IgD-negative memory B cell (primary cell): ENCODE data around the gene INTS2. TPM values are rescaled to one million over a fixed set of nuclear protein-coding genes. Genes with fewer than 3 reads are reported as not detected.

Experiments
- H3K27ac Mint-ChIP-seq, 3 donors: one replicate each; pipeline ENCODE4 v1.8.0; 2020 to 2022; ENCODE audit warnings: mild to moderate bottlenecking in 3 of 3, mixed read lengths in 3 of 3, moderate library complexity in 1 of 3
- H3K27me3 Mint-ChIP-seq: one replicate; pipeline ENCODE4 v1.8.0; 2021; ENCODE audit warnings: mixed read lengths
- H3K36me3 Mint-ChIP-seq: one replicate; pipeline ENCODE4 v1.8.0; 2020; ENCODE audit warnings: mild to moderate bottlenecking, mixed read lengths
- H3K4me1 Mint-ChIP-seq, 3 donors: one replicate each; pipeline ENCODE4 v1.8.0; 2020 to 2022; ENCODE audit warnings: mixed read lengths in 3 of 3, mild to moderate bottlenecking in 1 of 3
- H3K4me3 Mint-ChIP-seq, 4 donors: one replicate each; pipeline ENCODE4 v1.8.0; 2020 to 2022; ENCODE audit warnings: mild to moderate bottlenecking in 4 of 4, mixed read lengths in 4 of 4, moderate library complexity in 3 of 4
- H3K9me3 Mint-ChIP-seq, 3 donors: one replicate each; pipeline ENCODE4 v1.8.0; 2020 to 2021; ENCODE audit warnings: mixed read lengths in 3 of 3, mild to moderate bottlenecking in 1 of 3
- polyA plus RNA-seq: library from polyadenylated mRNA; unstranded; fragments of 300-500 nt; fragmentation: Illumina TruSeq; gene quantifications from one replicate; pipeline ENCODE4 v1.2.3, GENCODE V29; 2021

INTS2 gene, protein sequence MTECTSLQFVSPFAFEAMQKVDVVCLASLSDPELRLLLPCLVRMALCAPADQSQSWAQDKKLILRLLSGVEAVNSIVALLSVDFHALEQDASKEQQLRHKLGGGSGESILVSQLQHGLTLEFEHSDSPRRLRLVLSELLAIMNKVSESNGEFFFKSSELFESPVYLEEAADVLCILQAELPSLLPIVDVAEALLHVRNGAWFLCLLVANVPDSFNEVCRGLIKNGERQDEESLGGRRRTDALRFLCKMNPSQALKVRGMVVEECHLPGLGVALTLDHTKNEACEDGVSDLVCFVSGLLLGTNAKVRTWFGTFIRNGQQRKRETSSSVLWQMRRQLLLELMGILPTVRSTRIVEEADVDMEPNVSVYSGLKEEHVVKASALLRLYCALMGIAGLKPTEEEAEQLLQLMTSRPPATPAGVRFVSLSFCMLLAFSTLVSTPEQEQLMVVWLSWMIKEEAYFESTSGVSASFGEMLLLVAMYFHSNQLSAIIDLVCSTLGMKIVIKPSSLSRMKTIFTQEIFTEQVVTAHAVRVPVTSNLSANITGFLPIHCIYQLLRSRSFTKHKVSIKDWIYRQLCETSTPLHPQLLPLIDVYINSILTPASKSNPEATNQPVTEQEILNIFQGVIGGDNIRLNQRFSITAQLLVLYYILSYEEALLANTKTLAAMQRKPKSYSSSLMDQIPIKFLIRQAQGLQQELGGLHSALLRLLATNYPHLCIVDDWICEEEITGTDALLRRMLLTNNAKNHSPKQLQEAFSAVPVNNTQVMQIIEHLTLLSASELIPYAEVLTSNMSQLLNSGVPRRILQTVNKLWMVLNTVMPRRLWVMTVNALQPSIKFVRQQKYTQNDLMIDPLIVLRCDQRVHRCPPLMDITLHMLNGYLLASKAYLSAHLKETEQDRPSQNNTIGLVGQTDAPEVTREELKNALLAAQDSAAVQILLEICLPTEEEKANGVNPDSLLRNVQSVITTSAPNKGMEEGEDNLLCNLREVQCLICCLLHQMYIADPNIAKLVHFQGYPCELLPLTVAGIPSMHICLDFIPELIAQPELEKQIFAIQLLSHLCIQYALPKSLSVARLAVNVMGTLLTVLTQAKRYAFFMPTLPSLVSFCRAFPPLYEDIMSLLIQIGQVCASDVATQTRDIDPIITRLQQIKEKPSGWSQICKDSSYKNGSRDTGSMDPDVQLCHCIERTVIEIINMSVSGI
- polyA plus RNA-seq = 2.9 TPM

DNA sequence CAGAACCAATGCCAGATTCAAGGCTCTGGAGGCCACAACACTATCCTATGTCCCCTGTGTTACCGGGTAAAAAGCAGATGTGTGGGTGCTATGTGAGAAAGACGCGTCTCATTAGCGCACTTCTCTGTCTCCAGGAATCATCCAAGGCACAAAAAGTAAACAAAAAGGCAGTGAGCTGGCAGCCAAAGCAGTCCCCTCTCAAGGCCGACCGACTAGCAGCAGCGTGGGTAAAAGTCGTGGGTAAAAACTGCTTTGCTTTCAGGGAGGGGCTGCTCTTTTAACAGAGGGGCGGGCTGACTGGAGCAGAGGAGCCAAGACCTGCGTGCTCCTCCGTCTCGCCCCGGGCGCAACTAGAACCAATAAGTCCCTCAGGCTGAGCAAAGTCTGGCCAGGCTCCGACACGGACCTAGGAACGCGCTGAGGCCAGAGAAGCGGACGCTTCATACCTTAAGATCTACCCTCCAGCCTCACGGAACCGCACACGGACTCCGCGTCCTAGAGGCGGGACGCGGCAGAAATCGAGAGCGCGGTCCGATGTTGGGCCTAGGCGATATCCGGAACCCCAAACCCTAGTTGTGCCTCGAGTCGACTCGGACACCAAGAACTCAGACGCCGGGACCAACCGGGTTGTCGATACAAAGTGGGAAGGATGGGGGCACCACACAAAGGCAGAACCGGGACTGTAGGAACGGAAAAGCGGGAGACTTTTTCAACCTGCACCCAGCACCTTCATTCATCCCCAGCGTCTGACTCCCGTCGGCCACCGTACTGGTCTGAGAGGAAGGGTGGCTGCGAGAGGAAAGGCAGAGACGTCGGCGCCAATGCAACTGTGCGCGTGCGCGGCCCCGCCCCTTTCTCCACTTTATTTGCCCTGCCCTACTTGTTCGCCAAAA, at the start of gene INTS2:
Gene INTS2, minus strand, starts transcription at position 775 of the 893 bp plus-strand sequence. CDS start 1,338 bp downstream, outside the sequence.
- no peaks in the 10 kb centered on the region for H3K9me3 Mint-ChIP-seq
- H3K4me1 Mint-ChIP-seq = peaks cover 14 to 15% (median 15%) of the 10 kb centered on the region in 3 donors
- peaks cover 8% of the 10 kb centered on the region for H3K27me3 Mint-ChIP-seq
- peak within 1 kb of the TSS; percentile 88 to 98 (median 96) for H3K4me3 Mint-ChIP-seq
- H3K36me3 Mint-ChIP-seq = peaks cover 2% of the 10 kb centered on the region
- peak within 1 kb of the TSS; percentile 91 to 98 (median 98) for H3K27ac Mint-ChIP-seq

DNA sequence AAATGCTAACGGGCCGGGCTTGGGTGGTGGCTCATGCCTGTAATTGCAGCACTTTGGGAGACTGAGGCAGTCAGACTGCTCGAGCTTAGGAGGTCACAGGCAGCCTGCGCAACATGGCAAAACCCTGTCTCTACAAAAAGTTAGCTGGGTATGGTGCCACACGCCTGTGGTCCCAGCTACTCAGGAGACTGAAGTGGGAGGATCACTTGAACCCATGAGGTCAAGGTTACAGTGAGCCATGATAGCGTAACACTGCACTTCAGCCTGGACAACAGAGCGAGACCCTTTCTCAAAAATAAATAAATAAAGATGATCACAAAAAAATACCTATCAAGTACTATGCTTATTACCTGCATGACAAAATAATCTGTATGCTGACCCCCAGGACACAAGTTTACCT, 46.3 kb upstream of the INTS2 start:
- Mint-ChIP-seq H3K36me3 (peaks cover 6% of the 10 kb centered on the region), H3K9me3 (no peaks in the 10 kb centered on the region), H3K4me3 (no peak overlapping the region), H3K4me1 (peaks cover 6 to 15% (median 6%) of the 10 kb centered on the region in 3 donors), H3K27ac (no peak overlapping the region), H3K27me3 (no peaks in the 10 kb centered on the region)

DNA sequence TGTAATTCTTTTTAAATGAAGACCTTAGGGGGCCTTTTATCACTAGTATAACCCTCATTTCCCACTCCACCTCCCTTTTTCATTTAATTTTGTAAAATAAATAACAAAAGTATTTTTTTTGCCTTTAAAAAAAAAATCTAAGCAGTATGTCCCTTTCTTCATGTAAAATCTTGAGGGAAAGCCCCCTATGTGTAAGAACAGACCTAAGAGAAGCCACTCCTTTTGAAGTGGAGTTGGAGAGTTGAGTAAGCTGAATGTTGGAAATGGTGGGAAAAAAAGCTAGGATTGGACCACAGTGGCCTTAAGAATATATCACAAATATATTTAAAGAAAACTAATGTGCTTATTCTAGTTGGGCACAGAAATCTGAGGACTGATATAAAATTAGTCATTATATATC, 44.5 kb upstream of the INTS2 start:
- no peaks in the 10 kb centered on the region for H3K27me3 Mint-ChIP-seq
- no peak overlapping the region for H3K4me3 Mint-ChIP-seq
- H3K27ac Mint-ChIP-seq = no peak overlapping the region
- no peaks in the 10 kb centered on the region for H3K9me3 Mint-ChIP-seq
- peaks cover 6 to 11% (median 6%) of the 10 kb centered on the region in 3 donors for H3K4me1 Mint-ChIP-seq
- peaks cover 3% of the 10 kb centered on the region for H3K36me3 Mint-ChIP-seq

DNA sequence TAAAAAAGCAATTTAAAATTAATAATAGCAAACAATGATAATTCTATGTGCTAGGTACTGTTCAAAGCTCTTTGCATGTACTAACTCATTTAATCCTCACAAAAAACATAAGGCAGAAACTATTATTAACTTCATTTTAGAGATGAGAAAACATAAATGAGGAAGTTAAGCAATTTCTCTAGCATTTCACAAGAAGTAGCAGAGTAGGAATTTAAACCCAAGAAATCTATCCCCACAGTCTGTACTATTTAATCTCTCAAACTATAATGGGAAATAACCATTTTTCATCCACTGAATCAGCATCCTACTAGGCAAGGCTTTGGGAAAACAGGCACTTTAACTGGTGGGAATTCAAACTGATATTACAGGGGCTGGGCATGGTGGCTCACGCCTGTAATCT, 42.2 kb upstream of the INTS2 start:
- H3K4me3 Mint-ChIP-seq = no peak overlapping the region
- no peaks in the 10 kb centered on the region for H3K36me3 Mint-ChIP-seq
- no peak overlapping the region for H3K27ac Mint-ChIP-seq
- H3K4me1 Mint-ChIP-seq = peaks cover 3 to 6% (median 4%) of the 10 kb centered on the region in 3 donors
- no peaks in the 10 kb centered on the region for H3K27me3 Mint-ChIP-seq
- H3K9me3 Mint-ChIP-seq = no peaks in the 10 kb centered on the region

DNA sequence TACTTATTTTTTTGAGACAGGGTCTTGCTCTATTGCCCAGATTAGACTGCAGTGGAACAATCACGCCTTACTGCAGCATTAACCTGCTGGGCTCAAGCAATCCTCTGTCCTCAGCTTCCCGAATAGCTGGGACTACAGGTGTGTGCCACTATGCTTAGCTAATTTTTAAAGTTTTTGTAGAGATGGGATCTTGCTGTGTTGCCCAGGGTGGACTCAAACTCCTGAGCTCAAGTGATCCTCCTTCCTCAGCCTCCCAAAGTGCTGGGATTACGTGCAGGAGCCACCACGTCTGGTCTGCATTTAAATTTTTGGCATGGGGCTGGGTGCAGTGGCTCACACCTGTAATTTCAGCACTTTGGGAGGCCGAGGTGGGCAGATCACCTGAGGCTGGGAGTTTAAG, 41.0 kb upstream of the INTS2 start:
- Mint-ChIP-seq H3K4me3 (no peak overlapping the region), H3K36me3 (no peaks in the 10 kb centered on the region), H3K27ac (no peak overlapping the region), H3K27me3 (no peaks in the 10 kb centered on the region), H3K9me3 (no peaks in the 10 kb centered on the region), H3K4me1 (peaks cover 0 to 2% (median 0%) of the 10 kb centered on the region in 3 donors)

DNA sequence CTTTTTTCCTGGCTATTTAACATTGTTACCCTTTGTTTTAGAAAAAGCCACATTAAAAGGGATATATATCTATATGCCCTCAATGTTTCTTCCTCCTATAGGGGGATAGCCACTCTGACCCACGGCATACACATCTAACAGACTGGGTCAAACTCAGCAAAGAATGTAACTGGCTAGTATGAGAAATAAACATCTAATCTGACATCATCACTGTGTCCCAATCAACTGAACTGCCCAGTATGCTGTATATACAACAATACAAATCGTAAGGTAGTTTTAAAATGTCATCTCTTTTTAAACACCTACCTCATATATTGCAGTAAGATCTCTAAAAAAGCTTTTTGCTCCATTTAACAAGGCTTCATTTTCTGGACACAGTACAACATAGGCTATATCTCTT, 39.9 kb upstream of the INTS2 start:
- no peak overlapping the region for H3K4me3 Mint-ChIP-seq
- H3K4me1 Mint-ChIP-seq = peaks cover 0 to 2% (median 0%) of the 10 kb centered on the region in 3 donors
- no peaks in the 10 kb centered on the region for H3K27me3 Mint-ChIP-seq
- no peaks in the 10 kb centered on the region for H3K36me3 Mint-ChIP-seq
- H3K9me3 Mint-ChIP-seq = no peaks in the 10 kb centered on the region
- H3K27ac Mint-ChIP-seq = no peak overlapping the region

DNA sequence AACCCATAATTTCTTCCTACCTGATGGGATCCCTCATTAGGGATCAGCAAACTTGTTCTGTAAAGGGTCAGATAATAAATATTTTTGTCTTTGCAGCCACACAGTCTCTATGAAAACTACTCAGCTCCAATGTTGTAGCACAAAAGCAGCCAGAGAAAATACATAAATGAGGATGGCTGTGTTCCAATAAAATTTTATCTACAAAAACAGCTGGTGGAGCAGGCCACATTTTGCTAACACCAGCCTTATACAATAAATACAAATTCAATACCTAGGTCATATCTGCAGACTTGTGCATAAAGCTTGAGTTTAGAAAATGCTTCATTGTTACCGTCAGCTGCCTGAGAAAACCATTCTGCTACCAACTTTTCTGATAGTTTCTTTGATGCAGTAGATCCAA, 38.4 kb upstream of the INTS2 start:
- no peaks in the 10 kb centered on the region for H3K36me3 Mint-ChIP-seq
- no peaks in the 10 kb centered on the region for H3K27me3 Mint-ChIP-seq
- H3K9me3 Mint-ChIP-seq = no peaks in the 10 kb centered on the region
- H3K4me1 Mint-ChIP-seq = no peaks in the 10 kb centered on the region
- H3K4me3 Mint-ChIP-seq = no peak overlapping the region
- H3K27ac Mint-ChIP-seq = peak overlapping the region in 1 of 3 donors; percentile 8

DNA sequence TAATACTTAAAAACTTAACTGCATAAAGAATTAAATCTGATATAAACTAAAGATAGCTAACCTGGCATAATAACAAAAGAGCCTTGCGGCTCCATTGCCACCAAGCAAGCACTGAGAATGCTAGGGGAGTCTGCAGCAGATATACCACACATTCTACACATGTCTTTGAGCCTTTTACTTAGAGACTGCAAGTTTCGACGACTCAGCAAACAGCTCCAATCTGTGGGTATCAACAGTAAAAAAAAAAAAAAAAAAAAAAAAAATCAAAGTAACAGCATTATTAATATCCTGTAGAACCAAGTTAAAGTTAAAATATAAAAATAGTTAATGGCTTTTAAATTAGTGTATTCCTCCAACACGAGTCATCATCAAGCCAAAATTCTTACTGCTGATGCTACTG, 27.8 kb upstream of the INTS2 start:
- Mint-ChIP-seq H3K9me3 (no peaks in the 10 kb centered on the region), H3K4me1 (no peaks in the 10 kb centered on the region), H3K27ac (no peak overlapping the region), H3K36me3 (no peaks in the 10 kb centered on the region), H3K4me3 (no peak overlapping the region), H3K27me3 (no peaks in the 10 kb centered on the region)

DNA sequence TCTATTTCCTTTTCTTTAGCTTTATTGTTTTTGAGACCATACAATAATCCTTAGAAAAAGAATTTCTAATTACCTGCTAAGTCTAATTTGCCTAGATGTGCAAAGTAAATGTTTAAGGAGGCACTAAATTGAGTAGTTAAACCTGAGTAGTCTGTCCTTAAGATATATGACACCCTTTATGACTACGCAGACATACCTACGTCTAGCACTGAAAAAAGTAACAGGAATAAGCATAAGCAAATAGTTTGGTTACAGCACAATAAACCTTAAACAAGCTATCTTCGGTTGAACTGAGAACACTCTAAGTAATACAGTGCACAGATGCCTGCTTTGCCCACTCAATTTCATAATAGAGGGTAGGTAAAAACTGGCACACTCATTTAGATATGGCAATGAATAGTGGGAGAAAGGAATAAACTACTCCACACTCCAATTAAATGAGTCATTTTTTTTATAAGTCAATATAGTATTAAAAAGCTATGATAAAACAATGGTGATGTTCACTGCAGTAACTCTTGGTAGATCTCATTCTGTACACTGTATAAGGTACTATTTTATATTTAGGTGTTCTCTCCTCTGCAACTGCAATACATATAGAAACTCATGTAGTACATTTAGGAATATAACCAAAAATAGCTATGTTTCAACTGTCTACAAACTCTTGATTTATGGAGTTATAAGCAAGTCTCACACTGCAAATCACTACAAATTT, 19.7 kb upstream of the INTS2 start:
- peaks cover 5% of the 10 kb centered on the region for H3K36me3 Mint-ChIP-seq
- no peak overlapping the region for H3K4me3 Mint-ChIP-seq
- no peak overlapping the region for H3K27ac Mint-ChIP-seq
- no peaks in the 10 kb centered on the region for H3K27me3 Mint-ChIP-seq
- no peaks in the 10 kb centered on the region for H3K9me3 Mint-ChIP-seq
- no peaks in the 10 kb centered on the region for H3K4me1 Mint-ChIP-seq

DNA sequence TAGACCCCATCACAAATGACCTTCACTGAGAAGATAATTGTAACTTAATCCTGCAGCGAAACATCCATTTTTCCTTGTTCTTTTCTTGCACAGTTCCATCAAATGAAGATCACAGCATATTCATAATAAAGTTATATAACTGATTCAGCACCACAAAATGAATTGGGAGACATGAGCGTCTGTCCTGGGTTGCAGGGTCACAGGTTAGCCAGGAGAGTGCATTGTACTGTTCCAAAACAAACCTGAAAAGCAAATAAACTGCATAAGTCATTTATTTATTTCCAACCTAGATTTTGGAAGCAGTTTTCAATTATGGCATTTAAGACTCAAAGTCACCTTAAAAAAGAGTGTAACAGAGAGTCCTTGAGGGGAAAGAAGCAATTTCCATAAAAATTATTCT, 18.6 kb upstream of the INTS2 start:
- Mint-ChIP-seq H3K9me3 (no peaks in the 10 kb centered on the region), H3K27me3 (no peaks in the 10 kb centered on the region), H3K36me3 (peaks cover 5% of the 10 kb centered on the region), H3K4me1 (no peaks in the 10 kb centered on the region), H3K4me3 (no peak overlapping the region), H3K27ac (peak overlapping the region in 1 of 3 donors; percentile 21)

DNA sequence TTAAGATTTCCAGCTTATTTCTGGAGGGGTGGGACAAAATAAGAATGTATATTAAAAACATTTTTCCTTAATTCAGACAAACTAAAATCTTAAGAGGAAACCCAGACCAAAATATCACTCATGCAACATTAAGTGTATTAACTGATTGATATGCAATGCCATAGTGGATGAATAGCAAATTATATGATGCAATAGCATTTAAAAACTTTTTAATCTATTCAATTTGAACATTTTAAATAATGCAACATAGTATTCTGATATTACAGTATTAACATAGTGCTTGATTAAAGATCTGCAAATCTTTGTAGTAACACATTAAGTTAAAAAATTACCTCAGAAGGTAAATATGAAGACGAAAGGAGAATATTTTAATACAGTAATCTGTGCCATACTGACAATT, 15.3 kb upstream of the INTS2 start:
- no peak overlapping the region for H3K27ac Mint-ChIP-seq
- H3K4me3 Mint-ChIP-seq = no peak overlapping the region
- no peaks in the 10 kb centered on the region for H3K9me3 Mint-ChIP-seq
- H3K4me1 Mint-ChIP-seq = peaks cover 0 to 4% (median 0%) of the 10 kb centered on the region in 3 donors
- no peaks in the 10 kb centered on the region for H3K27me3 Mint-ChIP-seq
- peaks cover 2% of the 10 kb centered on the region for H3K36me3 Mint-ChIP-seq

DNA sequence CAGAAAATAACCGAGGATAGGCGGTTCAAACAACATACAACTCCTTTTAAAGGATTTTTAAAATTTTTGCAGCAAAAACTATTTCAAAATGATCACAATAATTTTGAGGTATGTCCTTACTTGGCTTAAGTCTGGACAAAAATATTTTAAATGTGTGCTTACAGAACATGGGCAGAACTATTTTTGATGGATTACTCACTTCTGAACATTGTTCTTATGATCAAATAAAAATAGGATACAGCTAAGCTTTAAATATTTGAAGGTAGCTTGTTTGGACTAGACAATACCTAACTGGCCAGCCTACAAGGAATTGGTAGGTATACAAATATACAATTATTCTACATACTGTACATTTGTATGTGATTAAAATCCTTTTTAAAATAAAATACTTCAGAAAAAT, 14.3 kb upstream of the INTS2 start:
- Mint-ChIP-seq H3K27ac (no peak overlapping the region), H3K36me3 (peaks cover 2% of the 10 kb centered on the region), H3K4me1 (peaks cover 0 to 4% (median 0%) of the 10 kb centered on the region in 3 donors), H3K27me3 (no peaks in the 10 kb centered on the region), H3K4me3 (no peak overlapping the region), H3K9me3 (no peaks in the 10 kb centered on the region)

DNA sequence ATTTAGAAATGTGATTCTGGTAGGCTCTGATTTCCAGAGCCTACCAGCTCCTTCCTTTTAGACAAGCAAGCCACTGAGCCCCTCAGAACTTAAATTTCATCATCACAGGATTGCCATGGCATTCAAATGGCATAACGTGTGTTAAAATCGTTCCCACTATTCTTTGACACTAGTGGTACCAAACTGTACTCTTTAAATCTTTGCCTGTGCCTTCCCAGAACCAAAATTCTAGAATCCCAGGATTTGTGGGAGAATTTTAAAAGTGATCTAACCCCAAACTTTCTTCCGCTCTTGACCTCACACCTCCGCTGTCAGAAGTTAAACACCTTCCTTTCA, 287 bp upstream of the INTS2 start:
- H3K4me1 Mint-ChIP-seq = peaks cover 14 to 15% (median 15%) of the 10 kb centered on the region in 3 donors
- peaks cover 10% of the 10 kb centered on the region for H3K27me3 Mint-ChIP-seq
- H3K9me3 Mint-ChIP-seq = no peaks in the 10 kb centered on the region
- H3K36me3 Mint-ChIP-seq = peaks cover 3% of the 10 kb centered on the region
- H3K27ac Mint-ChIP-seq = peak overlapping the region; percentile 91 to 98 (median 98)
- H3K4me3 Mint-ChIP-seq = peak overlapping the region; percentile 88 to 98 (median 96)

DNA sequence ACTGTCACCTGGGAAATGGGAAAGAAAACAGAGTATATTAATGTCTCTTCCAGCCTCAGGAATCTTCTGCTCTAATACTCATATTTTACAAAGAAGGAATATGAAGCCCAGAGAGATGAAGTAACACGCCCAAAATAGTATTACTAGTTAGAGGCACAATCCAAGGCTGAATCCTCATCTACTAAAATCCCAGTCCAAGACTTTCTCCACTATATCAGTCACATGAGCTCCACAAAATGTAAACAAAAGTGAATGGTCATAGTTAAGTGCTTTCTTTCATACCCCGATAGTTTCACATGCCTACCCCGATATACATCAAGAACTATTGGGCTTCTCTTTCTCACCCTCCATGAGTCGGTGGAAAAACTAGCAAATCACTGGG, 965 bp downstream of the INTS2 start:
- peaks cover 6% of the 10 kb centered on the region for H3K27me3 Mint-ChIP-seq
- peak overlapping the region; percentile 91 to 98 (median 98) for H3K27ac Mint-ChIP-seq
- H3K4me3 Mint-ChIP-seq = peak overlapping the region; percentile 88 to 98 (median 96)
- peaks cover 3% of the 10 kb centered on the region for H3K36me3 Mint-ChIP-seq
- peaks cover 14 to 15% (median 15%) of the 10 kb centered on the region in 3 donors for H3K4me1 Mint-ChIP-seq
- H3K9me3 Mint-ChIP-seq = no peaks in the 10 kb centered on the region
